AG09309 (cell line): Measurements from ENCODE around the gene ZFYVE28.
A peak's percentile ranks its signal among the peaks of the same experiment; 100 is the strongest.

ENCODE experiments used
- DNase-seq: peaks from one replicate; pipeline ENCODE4 v3.0.0-alpha.2; 2010; ENCODE audit warnings: low read depth
- H3K4me3 ChIP-seq: 2 replicates; pipeline ENCODE4 v1.5.1; 2011; ENCODE audit warnings: mild to moderate bottlenecking, low read depth, low read length, moderate library complexity; ENCODE audit not compliant: control insufficient read depth
- TF ChIP-seq, protein P1 (sequence below): IDR thresholded peaks from 2 replicates; pipeline ENCODE4 v1.5.1; 2011; ENCODE audit warnings: mild to moderate bottlenecking, low read depth, low read length, inconsistent platforms; ENCODE audit not compliant: insufficient read depth, control insufficient read depth; ENCODE audit errors: missing control alignments

The ZFYVE28 gene

DNA sequence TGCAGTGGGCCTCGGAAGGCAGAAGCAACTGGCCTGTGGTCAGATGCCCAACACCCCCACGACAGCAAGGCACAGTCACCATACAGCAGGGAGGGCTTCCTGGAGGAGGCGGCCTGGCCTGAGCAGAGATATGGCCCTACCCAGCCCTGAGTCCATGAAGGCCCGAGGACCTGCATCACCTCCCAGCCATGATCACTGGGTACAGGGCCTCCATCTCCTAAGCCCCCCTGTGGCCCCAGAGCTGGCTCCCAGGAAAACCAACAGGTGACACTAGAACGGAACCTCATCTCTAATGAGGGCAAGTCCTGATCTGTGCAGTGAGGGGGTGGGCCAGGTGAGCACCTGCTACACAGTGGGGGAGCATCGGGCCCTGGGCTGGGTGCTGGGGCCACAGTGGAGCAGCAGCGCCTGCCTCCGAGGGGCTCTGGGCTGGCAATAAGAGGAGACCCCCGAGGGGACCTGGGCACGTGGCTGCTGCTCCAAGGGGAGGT is 130.3 kb downstream of the ZFYVE28 start:
- DNase-seq = no peak
- no peak overlapping the region for H3K4me3 ChIP-seq
- TF ChIP-seq, protein P1, sequence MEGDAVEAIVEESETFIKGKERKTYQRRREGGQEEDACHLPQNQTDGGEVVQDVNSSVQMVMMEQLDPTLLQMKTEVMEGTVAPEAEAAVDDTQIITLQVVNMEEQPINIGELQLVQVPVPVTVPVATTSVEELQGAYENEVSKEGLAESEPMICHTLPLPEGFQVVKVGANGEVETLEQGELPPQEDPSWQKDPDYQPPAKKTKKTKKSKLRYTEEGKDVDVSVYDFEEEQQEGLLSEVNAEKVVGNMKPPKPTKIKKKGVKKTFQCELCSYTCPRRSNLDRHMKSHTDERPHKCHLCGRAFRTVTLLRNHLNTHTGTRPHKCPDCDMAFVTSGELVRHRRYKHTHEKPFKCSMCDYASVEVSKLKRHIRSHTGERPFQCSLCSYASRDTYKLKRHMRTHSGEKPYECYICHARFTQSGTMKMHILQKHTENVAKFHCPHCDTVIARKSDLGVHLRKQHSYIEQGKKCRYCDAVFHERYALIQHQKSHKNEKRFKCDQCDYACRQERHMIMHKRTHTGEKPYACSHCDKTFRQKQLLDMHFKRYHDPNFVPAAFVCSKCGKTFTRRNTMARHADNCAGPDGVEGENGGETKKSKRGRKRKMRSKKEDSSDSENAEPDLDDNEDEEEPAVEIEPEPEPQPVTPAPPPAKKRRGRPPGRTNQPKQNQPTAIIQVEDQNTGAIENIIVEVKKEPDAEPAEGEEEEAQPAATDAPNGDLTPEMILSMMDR = no peak

DNA sequence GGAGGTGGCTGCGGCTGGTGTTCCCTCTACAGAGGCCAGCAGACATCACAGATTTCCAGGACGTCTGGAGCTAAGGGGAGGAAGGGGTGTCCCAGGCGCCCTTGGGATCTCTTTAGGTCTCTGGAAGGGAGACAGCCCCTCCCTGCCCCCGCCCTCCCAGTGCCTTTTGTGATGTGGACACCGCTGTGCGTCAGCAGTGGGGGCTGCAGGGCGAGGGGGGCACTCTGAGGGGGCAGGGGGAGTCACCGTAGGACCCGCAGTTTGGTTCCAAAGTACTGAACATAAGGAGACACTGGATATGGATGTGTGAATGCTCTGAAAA is 130.9 kb downstream of the ZFYVE28 start:
- no peak overlapping the region for H3K4me3 ChIP-seq
- TF ChIP-seq, protein P1 = no peak

DNA sequence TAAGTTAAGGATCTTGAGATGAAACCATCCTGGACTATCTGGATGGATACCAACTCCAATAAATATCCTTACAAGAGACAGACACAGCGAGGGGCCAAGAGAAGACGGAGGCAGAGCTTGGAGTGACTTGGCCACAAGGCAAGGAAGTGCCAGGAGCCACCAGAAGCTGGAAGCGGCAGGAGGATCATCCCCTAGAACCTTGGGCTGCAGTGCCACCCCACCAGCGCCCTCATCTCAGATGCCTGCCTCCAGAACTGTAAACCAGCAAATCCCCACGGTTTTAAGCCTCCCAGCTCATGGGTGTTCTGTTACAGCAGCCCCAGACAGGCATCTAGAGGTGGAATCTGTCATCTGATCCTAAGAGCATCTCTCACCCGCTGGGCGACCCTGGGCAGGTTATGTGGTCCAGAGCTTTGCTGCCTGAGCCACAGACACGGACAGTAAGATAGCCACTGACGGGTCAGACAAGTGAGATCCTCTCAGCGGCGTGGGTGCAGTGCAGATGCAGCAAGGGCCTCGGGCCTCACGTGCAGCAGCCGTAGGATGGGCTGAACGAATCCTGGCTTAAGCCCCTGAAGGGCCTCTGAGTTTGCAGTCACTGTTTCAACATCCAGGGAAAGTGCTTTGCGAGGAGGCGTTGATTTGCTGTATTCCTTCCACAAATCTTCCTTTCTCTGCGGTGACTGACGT is 131.4 kb downstream of the ZFYVE28 start:
- TF ChIP-seq, protein P1 = no peak
- no peak overlapping the region for H3K4me3 ChIP-seq
- no peak for DNase-seq

More for the DNA sequence above, 130.9 kb downstream of the ZFYVE28 start:
- no peak for DNase-seq

DNA sequence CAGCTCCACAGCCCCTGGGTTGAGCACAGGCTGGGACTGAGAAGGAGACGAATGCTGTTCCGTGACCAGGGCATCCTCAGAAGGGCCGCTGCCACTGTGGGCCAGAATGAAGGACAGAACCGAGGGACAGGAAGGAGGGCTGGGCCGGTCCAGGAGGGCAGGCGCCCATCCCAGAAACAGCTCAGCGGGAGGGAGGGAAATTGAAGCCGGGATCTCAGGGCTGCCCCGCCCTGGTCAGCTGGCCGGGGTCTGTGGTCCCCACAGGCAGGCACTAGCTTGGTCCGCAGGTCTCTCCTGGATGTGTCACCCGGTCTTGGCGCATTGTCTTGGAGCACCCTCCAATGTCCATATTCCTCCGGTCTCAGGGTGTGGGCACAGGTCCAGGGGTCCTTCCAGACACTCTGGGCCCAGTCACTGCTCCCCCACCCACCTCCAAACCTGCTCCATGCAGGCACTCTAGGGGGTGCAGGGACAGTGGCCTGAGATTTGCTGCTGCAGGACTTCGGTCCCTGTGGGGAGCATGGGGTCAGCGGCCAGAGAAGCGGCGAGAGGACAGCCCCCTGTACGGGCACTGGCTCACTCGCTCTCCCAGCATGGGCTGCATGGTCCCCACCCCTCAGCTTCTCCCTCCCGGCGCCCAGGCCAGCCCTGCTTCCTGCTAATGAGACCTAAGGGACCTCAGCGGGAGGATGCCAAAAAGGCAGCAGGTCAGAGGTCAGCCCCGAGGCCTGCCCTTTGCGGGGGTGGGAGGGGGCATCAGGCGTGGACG is 132.6 kb downstream of the ZFYVE28 start:
- no peak for DNase-seq
- no peak overlapping the region for H3K4me3 ChIP-seq
- TF ChIP-seq, protein P1 = no peak

DNA sequence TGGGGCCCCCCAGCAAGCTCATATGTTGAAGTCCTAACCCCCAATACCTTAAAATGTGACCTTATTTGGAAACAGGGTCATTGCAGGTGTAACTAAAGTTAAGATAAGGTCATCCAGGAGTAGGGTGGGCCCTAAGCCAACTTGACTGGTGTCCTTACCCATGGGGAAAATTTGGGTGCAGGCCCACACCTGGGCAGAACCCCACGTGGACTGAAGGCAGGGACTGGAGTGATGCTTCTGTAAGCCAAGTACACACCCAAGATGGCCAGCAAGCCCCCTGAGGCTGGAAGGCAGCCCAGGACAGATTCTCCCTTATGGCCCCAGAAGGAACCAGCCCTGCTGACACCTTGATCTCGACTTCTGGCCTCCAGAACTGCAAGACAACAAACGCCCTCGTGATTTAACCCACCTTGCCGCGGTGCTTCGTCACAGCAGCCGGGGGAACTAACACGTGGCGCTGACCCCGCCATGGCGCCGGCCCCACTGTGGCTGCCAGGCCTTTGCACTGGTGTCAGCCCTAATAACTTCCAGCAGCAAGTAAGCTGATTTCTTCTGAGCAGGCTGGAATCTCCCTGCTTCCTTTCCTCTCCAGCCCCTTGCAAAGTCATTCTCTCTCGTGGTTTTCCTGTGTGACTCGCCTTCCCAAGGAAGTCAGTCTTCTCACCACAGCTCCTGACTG is 133.4 kb downstream of the ZFYVE28 start:
- no peak overlapping the region for H3K4me3 ChIP-seq
- TF ChIP-seq, protein P1 = no peak
- DNase-seq = peak; percentile 16

DNA sequence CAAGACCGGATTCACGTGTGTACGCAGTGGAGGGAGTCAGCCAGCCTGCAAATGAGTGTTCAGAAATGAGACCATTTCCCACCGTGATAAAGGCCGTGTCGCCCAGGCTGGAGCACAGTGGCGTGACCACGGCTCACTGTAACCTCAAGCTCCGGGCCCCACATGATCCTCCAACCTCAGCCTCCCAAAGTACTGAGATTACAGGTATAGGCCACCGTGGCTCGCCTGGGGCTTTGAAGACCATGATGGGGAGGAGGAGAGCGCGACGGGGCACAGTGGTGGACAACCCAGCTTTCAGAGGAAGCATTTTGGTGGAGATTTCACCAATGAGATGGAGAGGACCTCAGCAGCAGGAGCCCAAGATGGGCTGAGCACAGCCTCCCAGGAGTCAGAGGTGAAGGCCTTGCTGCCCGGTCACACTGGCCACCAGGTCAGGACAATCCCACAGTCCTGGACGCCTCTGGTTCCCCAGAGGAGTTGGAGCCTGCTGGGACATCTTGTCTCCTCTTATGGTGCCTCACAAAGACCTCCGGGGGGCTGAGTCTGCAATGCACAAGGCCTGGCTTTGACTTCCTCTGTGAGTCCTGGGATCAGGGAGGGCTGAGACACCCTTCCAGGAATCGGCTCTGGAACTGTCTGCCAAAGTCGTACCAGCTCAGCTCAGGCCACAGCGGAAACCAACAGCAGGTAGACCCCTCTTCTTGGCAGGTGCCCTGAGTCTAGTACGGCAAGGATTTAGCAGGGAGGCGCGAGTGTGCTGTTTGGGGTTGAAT is 134.1 kb downstream of the ZFYVE28 start:
- TF ChIP-seq, protein P1 = no peak
- no peak overlapping the region for H3K4me3 ChIP-seq
- DNase-seq = no peak
